ENCODE results near the gene VPS37B. TPM values are rescaled to one million over a fixed set of nuclear protein-coding genes. Genes with fewer than 3 reads are reported as not detected.

The VPS37B gene
- total RNA-seq, 4 donors from 2014 or later, result 4.8 to 8.2 (median 7.6) TPM

DNA sequence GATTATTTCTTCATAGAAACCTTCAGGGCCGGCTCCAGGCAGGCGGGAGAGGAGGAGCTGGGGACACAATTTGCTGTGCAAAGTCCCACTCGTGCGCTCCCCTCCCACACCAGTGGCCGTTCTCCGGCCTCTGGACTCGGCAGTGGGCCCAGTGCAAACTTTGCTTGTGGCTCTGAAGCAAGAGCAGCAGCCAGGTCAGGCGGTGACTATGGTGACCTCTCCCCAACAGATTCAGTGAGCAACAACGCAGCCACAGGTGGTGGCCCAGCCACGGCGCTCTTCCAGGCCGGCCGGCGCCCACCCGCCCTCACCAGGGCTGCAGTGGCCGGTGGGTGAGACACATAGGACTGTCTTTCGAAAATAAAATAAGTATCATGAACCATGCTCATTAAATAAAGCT is 29.5 kb downstream of the VPS37B start:
- no peak for ATAC-seq
- in situ Hi-C loops (cut with MboI; ENCODE audit: low sequenced_read_pairs in 4 of 4), result no loop called here

DNA sequence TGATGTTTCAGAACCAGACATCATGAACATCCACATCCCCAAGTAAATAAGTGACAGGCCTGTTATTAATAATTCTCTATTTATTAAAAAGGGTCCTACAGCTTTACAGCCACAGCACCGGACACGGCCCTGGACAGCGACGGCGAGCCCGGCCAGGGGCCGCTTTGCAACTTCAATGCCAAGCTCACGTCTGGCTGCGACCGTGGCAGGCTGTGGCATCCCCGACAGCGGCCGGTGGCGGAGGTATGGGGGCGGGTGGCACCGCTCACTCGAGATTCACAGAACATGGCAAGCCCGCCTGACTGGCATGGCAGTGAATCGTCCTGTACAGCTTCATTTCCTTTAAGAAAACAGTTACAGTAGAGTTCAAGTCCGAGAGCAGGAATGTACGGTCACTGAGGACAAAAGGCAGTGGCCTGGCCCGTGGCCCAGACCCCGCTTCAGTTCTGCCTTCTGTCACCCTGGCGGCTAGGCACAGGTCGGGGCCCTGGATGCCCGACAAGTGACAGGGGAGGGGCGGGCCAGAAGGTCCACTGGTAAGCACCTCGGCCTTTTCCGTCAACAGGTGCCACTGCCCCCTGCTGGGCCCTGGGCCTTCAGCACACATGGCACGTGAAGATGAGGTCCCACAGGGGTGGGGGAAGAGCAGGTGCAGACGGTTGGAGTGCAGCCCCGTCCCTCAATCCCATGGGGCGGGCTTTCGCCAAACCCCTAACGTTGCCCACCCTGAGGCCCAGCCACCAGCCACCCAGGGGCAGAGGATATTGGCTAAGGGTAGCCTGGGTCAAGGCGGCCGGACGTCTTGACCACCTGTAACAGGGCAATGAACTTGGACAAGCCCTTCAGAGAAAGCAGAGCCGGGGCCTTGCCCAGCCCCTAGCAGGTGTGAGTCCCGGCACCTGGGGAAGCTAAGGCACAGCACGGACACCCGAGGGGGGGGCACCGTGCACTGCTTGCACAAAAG is 30.4 kb downstream of the VPS37B start:
- H3K4me1 ChIP-seq, result peaks cover 24 to 44% of the 10 kb centered on the region in 2 donors

More for the DNA sequence above, 29.5 kb downstream of the VPS37B start:
- peaks cover 0 to 4% of the 10 kb centered on the region in 2 donors for H3K36me3 ChIP-seq
- no peak overlapping the region for H3K4me3 ChIP-seq
- no peak for DNase-seq
- peak overlapping the region in 2 of 4 donors; percentile 22 to 71 for H3K27ac ChIP-seq
- intact Hi-C loops (cut with DNase I; ENCODE audit: low total_unique reads), result no loop called here
- H3K4me1 ChIP-seq, result peaks cover 29 to 52% of the 10 kb centered on the region in 2 donors
- H3K27me3 ChIP-seq, result no peaks in the 10 kb centered on the region
- H3K9me3 ChIP-seq, result no peaks in the 10 kb centered on the region
- no peak for TF ChIP-seq POLR2A (IDR thresholded peaks at IDR 0.05)
- TF ChIP-seq, protein P1, sequence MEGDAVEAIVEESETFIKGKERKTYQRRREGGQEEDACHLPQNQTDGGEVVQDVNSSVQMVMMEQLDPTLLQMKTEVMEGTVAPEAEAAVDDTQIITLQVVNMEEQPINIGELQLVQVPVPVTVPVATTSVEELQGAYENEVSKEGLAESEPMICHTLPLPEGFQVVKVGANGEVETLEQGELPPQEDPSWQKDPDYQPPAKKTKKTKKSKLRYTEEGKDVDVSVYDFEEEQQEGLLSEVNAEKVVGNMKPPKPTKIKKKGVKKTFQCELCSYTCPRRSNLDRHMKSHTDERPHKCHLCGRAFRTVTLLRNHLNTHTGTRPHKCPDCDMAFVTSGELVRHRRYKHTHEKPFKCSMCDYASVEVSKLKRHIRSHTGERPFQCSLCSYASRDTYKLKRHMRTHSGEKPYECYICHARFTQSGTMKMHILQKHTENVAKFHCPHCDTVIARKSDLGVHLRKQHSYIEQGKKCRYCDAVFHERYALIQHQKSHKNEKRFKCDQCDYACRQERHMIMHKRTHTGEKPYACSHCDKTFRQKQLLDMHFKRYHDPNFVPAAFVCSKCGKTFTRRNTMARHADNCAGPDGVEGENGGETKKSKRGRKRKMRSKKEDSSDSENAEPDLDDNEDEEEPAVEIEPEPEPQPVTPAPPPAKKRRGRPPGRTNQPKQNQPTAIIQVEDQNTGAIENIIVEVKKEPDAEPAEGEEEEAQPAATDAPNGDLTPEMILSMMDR (IDR thresholded peaks at IDR 0.05 in 4 of 5, conservative IDR thresholded peaks at IDR 0.05 in 1 of 5), result no peak

DNA sequence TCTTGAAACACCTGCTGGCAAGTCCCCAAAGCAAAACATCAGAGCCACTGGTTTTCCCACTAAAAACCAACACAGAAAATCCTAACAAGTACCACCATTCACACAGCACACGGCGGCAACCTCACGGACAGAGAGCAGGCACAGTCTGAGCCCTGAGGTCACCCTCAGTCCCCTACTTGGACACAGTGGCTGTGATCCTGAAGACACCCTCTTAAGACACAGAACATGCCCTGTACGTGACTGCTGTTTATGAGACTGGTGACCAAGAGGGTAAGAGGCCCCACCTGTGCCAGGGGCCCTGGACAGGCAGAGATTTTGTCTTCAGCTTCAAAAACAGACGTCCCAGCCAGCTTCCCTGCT is 31.1 kb downstream of the VPS37B start:
- Histone ChIP-seq H3K27me3 (no peaks in the 10 kb centered on the region), H3K27ac (no peak overlapping the region), H3K4me1 (peaks cover 22 to 37% of the 10 kb centered on the region in 2 donors), H3K36me3 (peaks cover 0 to 4% of the 10 kb centered on the region in 2 donors), H3K9me3 (no peaks in the 10 kb centered on the region), H3K4me3 (no peak overlapping the region)
- ATAC-seq, result no peak
- TF ChIP-seq, protein P1 (IDR thresholded peaks at IDR 0.05 in 4 of 5, conservative IDR thresholded peaks at IDR 0.05 in 1 of 5), result no peak
- no peak for TF ChIP-seq POLR2A (IDR thresholded peaks at IDR 0.05)
- no peak for DNase-seq
- intact Hi-C loops (cut with DNase I; ENCODE audit: low total_unique reads), result no loop called here
- in situ Hi-C loops (cut with MboI; ENCODE audit: low sequenced_read_pairs in 4 of 4), result loop anchor here in 1 of 4 donors (5.0 kb wide), 1 partner anchor 87 kb away; no protein-coding TSS in a partner anchor

More for the DNA sequence above, 30.4 kb downstream of the VPS37B start:
- no peaks in the 10 kb centered on the region for H3K27me3 ChIP-seq
- no peak overlapping the region for H3K4me3 ChIP-seq
- no peak overlapping the region for H3K27ac ChIP-seq
- in situ Hi-C loops (cut with MboI; ENCODE audit: low sequenced_read_pairs in 4 of 4) (no loop called here), intact Hi-C loops (cut with DNase I; ENCODE audit: low total_unique reads) (no loop called here)
- no peaks in the 10 kb centered on the region for H3K9me3 ChIP-seq
- ATAC-seq (no peak), DNase-seq (no peak)
- peaks cover 0 to 4% of the 10 kb centered on the region in 2 donors for H3K36me3 ChIP-seq
- no peak for TF ChIP-seq POLR2A (IDR thresholded peaks at IDR 0.05)
- TF ChIP-seq, protein P1 (IDR thresholded peaks at IDR 0.05 in 4 of 5, conservative IDR thresholded peaks at IDR 0.05 in 1 of 5), result peak in 2 of 5 experiments; percentile 20 to 29

DNA sequence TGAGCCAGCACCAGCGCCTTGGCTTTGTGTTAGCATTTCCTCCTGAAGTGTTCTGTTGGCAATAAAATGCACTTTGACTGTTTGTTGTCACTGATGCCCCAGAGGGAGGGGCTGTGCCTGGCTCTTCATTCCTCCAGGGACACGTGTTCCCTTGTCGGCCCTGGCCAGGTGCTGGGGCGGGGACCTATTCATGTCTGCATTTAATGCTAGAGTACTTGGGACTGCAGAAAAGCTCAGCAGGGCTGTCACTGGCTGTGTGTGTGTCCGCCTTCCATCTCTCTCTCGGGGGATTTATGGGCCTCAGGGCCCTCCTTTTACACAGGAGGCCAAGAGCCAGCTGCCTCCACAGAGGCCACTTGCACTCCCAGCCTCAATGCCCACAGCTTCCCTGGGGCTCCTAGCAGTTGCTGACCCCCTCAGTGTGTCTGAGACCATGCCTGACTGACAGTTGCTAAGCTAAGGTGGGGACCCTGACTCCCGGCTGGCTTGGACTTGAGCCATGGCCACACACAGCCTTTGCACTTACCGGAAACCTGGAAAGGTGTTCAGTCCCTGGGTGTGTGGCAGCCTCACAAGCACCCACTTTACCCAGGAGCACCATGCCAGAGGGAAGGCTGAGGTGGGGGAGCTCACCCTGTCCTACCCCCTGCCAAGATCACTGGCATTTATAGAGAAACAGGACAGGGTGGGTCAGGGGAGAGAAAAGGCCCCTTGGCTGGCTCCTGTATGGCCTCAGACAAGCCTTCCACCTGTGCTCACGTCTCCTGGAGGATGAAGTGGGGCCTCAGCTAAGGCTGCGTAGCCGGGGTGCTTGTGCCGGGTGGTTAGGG is 32.8 kb downstream of the VPS37B start:
- H3K36me3 ChIP-seq, result peaks cover 0 to 4% of the 10 kb centered on the region in 2 donors
- intact Hi-C loops (cut with DNase I; ENCODE audit: low total_unique reads), result no loop called here

More for the DNA sequence above, 32.8 kb downstream of the VPS37B start:
- DNase-seq (no peak), ATAC-seq (no peak)
- Histone ChIP-seq H3K27ac (peak overlapping the region in 3 of 4 donors; percentile 29 to 44 (median 37)), H3K27me3 (no peaks in the 10 kb centered on the region), H3K9me3 (no peaks in the 10 kb centered on the region), H3K4me1 (peaks cover 16 to 20% of the 10 kb centered on the region in 2 donors), H3K4me3 (no peak overlapping the region)
- in situ Hi-C loops (cut with MboI; ENCODE audit: low sequenced_read_pairs in 4 of 4), result loop anchor here in 1 of 4 donors (5.0 kb wide), 1 partner anchor 89 kb away; no protein-coding TSS in a partner anchor
- no peak for TF ChIP-seq POLR2A (IDR thresholded peaks at IDR 0.05)
- TF ChIP-seq, protein P1 (IDR thresholded peaks at IDR 0.05 in 4 of 5, conservative IDR thresholded peaks at IDR 0.05 in 1 of 5), result no peak
